OCI-LY3 (cell line): ENCODE results near the gene BCLAF3.

ENCODE experiments used
- H2AFZ ChIP-seq: fragments of 200-600, 300-600 bp; shearing (Covaris generic); 2 replicates; pipeline ENCODE4 v1.6.0; 2014; ENCODE audit warnings: antibody characterized with exemption, low read depth, low read length
- H3K27ac ChIP-seq: fragments of 200-600, 300-600 bp; sonication (generic); 2 replicates; pipeline ENCODE4 v1.5.1; 2014; ENCODE audit warnings: mild to moderate bottlenecking, low read length, moderate library complexity, mixed read lengths
- H3K27me3 ChIP-seq: fragments of 200-600, 300-600 bp; sonication (generic); 2 replicates; pipeline ENCODE4 v1.6.1; 2014; ENCODE audit warnings: low read depth, low read length, mixed read lengths
- H3K36me3 ChIP-seq: fragments of 200-600, 300-600 bp; sonication (generic); replicated peaks from 2 replicates; pipeline ENCODE3; 2014; ENCODE audit warnings: low read depth, low read length, mixed read lengths
- H3K4me1 ChIP-seq: fragments of 300-600, 200-600 bp; sonication (generic); 2 replicates; pipeline ENCODE4 v1.6.1; 2014; ENCODE audit warnings: low read length, mixed read lengths
- H3K4me2 ChIP-seq: fragments of 200-600, 300-600 bp; sonication (generic); 2 replicates; pipeline ENCODE4 v1.6.1; 2014; ENCODE audit warnings: low read length, mixed read lengths
- H3K4me3 ChIP-seq: fragments of 300-600, 200-600 bp; sonication (generic); 2 replicates; pipeline ENCODE4 v1.5.1; 2014; ENCODE audit warnings: antibody characterized with exemption, mild to moderate bottlenecking, low read length, moderate library complexity
- H3K79me2 ChIP-seq: fragments of 300-600, 200-600 bp; shearing (Covaris generic); 2 replicates; pipeline ENCODE4 v1.6.1; 2014; ENCODE audit warnings: mild to moderate bottlenecking, low read length, mixed read lengths
- H3K9ac ChIP-seq: fragments of 300-600, 200-600 bp; shearing (Covaris generic); 2 replicates; pipeline ENCODE4 v1.6.0; 2014; ENCODE audit warnings: mild to moderate bottlenecking, low read length, moderate library complexity
- H3K9me3 ChIP-seq: fragments of 200-600, 300-600 bp; shearing (Covaris generic); 2 replicates; pipeline ENCODE4 v1.6.1; 2014; ENCODE audit warnings: low read length, mixed read lengths; ENCODE audit not compliant: insufficient read depth
- H4K20me1 ChIP-seq: fragments of 200-600, 300-600 bp; sonication (generic); 2 replicates; pipeline ENCODE4 v1.6.1; 2016; ENCODE audit warnings: low read length, mixed read lengths; ENCODE audit not compliant: insufficient read depth
- CTCF ChIP-seq: fragments of 200-600, 300-600 bp; sonication (generic); IDR thresholded peaks from 2 replicates; pipeline ENCODE4 v1.5.1; 2014; ENCODE audit warnings: antibody characterized with exemption, low read length, low read depth
- EZH2phosphoT487 ChIP-seq: fragments of 200-600 bp; shearing (Covaris generic); IDR thresholded peaks from 2 replicates; pipeline ENCODE4 v1.6.1; 2018; ENCODE audit warnings: antibody characterized with exemption, mixed run types, low read depth

BCLAF3 gene

GRCh38 chrX:19955306-19955705 lies 35.6 kb downstream of the BCLAF3 start:
- H2AFZ ChIP-seq, result no peak overlapping the region
- H3K27ac ChIP-seq, result no peak overlapping the region
- peaks cover 12% of the 10 kb centered on the region for H3K4me1 ChIP-seq
- H3K9ac ChIP-seq, result no peak overlapping the region
- no peaks in the 10 kb centered on the region for H3K9me3 ChIP-seq
- H3K27me3 ChIP-seq, result no peaks in the 10 kb centered on the region
- H3K36me3 ChIP-seq, result peaks cover 2% of the 10 kb centered on the region
- TF ChIP-seq CTCF (no peak), EZH2phosphoT487 (no peak)
- no peak overlapping the region for H3K4me3 ChIP-seq
- no peak overlapping the region for H3K4me2 ChIP-seq
- no peaks in the 10 kb centered on the region for H4K20me1 ChIP-seq
- no peaks in the 10 kb centered on the region for H3K79me2 ChIP-seq

GRCh38 chrX:19954335-19955096 lies 36.3 kb downstream of the BCLAF3 start:
- no peaks in the 10 kb centered on the region for H3K27me3 ChIP-seq
- H3K27ac ChIP-seq, result no peak overlapping the region
- no peaks in the 10 kb centered on the region for H4K20me1 ChIP-seq
- H3K4me2 ChIP-seq, result no peak overlapping the region
- peaks cover 2% of the 10 kb centered on the region for H3K36me3 ChIP-seq
- no peaks in the 10 kb centered on the region for H3K9me3 ChIP-seq
- TF ChIP-seq CTCF, result no peak
- no peak for TF ChIP-seq EZH2phosphoT487
- H3K79me2 ChIP-seq, result no peaks in the 10 kb centered on the region
- H3K9ac ChIP-seq, result no peak overlapping the region
- no peak overlapping the region for H3K4me3 ChIP-seq
- peaks cover 11% of the 10 kb centered on the region for H3K4me1 ChIP-seq
- no peak overlapping the region for H2AFZ ChIP-seq

- Histone ChIP-seq H3K9me3 (no peaks in the 10 kb centered on the region), H3K4me1 (peaks cover 11% of the 10 kb centered on the region), H3K4me2 (no peak overlapping the region), H3K79me2 (no peaks in the 10 kb centered on the region), H4K20me1 (no peaks in the 10 kb centered on the region), H3K4me3 (no peak overlapping the region), H3K27ac (no peak overlapping the region), H3K27me3 (no peaks in the 10 kb centered on the region), H3K9ac (no peak overlapping the region), H3K36me3 (peaks cover 2% of the 10 kb centered on the region), H2AFZ (no peak overlapping the region)
- no peak for TF ChIP-seq EZH2phosphoT487
Observed at GRCh38 chrX:19953145-19953544, 37.7 kb downstream of the BCLAF3 start.

- H3K4me3 ChIP-seq, result no peak overlapping the region
- H3K27me3 ChIP-seq, result no peaks in the 10 kb centered on the region
- no peak overlapping the region for H2AFZ ChIP-seq
- TF ChIP-seq CTCF, result no peak
- no peak for TF ChIP-seq EZH2phosphoT487
- H3K4me2 ChIP-seq, result no peak overlapping the region
- peaks cover 2% of the 10 kb centered on the region for H3K36me3 ChIP-seq
- no peak overlapping the region for H3K27ac ChIP-seq
- H3K79me2 ChIP-seq, result no peaks in the 10 kb centered on the region
- no peaks in the 10 kb centered on the region for H4K20me1 ChIP-seq
- no peak overlapping the region for H3K9ac ChIP-seq
- peaks cover 11% of the 10 kb centered on the region for H3K4me1 ChIP-seq
- no peaks in the 10 kb centered on the region for H3K9me3 ChIP-seq
Observed at GRCh38 chrX:19949340-19949739, 41.5 kb downstream of the BCLAF3 start.
